ENCODE data around the gene P2RX6.

The P2RX6 gene

DNA sequence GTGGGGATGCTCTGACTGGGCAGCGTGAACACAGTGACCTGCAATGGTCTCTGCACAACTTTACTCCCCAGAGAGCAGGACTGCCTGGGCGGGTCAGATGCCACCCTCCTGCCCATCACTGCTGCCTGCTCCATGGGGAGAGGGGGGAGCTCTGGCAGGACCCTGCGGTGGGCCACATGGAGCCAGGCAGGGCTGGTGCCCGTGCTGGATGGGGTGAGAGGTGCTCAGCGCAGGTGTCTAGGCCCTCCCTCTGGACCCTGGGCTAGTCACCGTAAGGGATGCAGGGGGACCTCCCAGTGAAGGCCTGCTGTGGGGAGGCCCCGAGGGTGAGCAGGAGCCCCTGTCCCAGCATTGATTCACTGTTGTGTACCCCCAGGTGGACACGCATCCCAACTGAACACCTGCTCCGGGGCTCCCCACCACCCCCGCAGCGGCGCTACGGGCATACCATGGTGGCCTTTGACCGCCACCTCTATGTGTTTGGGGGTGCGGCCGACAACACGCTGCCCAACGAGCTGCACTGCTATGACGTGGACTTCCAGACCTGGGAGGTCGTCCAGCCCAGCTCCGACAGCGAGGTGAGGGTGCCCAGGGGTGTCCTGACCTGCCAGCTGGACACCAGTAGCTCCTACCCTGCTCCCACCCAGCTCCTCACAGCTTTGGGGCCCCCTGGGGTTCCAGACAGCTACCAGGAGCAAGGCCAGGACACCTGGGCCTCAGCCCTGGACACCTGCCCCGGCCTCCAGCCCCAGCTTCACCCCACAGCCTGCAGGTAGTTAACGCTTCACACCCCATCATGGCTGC, 23.5 kb upstream of the P2RX6 start:
- no peak for DNase-seq (ENCODE audit: low read depth, low spot score)
- in situ Hi-C loops (cut with HindIII; ENCODE audit: low sequenced_read_pairs), result no loop called here
- no peak overlapping the region for H3K4me3 ChIP-seq (ENCODE audit: low read depth, low read length)
- TF ChIP-seq, protein P1, sequence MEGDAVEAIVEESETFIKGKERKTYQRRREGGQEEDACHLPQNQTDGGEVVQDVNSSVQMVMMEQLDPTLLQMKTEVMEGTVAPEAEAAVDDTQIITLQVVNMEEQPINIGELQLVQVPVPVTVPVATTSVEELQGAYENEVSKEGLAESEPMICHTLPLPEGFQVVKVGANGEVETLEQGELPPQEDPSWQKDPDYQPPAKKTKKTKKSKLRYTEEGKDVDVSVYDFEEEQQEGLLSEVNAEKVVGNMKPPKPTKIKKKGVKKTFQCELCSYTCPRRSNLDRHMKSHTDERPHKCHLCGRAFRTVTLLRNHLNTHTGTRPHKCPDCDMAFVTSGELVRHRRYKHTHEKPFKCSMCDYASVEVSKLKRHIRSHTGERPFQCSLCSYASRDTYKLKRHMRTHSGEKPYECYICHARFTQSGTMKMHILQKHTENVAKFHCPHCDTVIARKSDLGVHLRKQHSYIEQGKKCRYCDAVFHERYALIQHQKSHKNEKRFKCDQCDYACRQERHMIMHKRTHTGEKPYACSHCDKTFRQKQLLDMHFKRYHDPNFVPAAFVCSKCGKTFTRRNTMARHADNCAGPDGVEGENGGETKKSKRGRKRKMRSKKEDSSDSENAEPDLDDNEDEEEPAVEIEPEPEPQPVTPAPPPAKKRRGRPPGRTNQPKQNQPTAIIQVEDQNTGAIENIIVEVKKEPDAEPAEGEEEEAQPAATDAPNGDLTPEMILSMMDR (IDR thresholded peaks at IDR 0.05; ENCODE audit: low read depth, low read length), result no peak

GRCh38 chr22:20992056-20992442, 22.9 kb upstream of the P2RX6 start:
- in situ Hi-C loops (cut with HindIII; ENCODE audit: low sequenced_read_pairs), result no loop called here
- no peak for DNase-seq (ENCODE audit: low read depth, low spot score)
- TF ChIP-seq, protein P1 (IDR thresholded peaks at IDR 0.05; ENCODE audit: low read depth, low read length), result no peak
- no peak overlapping the region for H3K4me3 ChIP-seq (ENCODE audit: low read depth, low read length)

- TF ChIP-seq, protein P1 (IDR thresholded peaks at IDR 0.05; ENCODE audit: low read depth, low read length), result no peak
- in situ Hi-C loops (cut with HindIII; ENCODE audit: low sequenced_read_pairs), result no loop called here
- no peak overlapping the region for H3K4me3 ChIP-seq (ENCODE audit: low read depth, low read length)
Measured at GRCh38 chr22:20992456-20993303, 22.3 kb upstream of the P2RX6 start.

GRCh38 chr22:20993304-20994127, 21.4 kb upstream of the P2RX6 start:
- in situ Hi-C loops (cut with HindIII; ENCODE audit: low sequenced_read_pairs), result no loop called here
- no peak overlapping the region for H3K4me3 ChIP-seq (ENCODE audit: low read depth, low read length)
- DNase-seq (ENCODE audit: low read depth, low spot score), result no peak
- TF ChIP-seq, protein P1 (IDR thresholded peaks at IDR 0.05; ENCODE audit: low read depth, low read length), result no peak

More at GRCh38 chr22:20992456-20993303, 22.3 kb upstream of the P2RX6 start:
- no peak for DNase-seq (ENCODE audit: low read depth, low spot score)

DNA sequence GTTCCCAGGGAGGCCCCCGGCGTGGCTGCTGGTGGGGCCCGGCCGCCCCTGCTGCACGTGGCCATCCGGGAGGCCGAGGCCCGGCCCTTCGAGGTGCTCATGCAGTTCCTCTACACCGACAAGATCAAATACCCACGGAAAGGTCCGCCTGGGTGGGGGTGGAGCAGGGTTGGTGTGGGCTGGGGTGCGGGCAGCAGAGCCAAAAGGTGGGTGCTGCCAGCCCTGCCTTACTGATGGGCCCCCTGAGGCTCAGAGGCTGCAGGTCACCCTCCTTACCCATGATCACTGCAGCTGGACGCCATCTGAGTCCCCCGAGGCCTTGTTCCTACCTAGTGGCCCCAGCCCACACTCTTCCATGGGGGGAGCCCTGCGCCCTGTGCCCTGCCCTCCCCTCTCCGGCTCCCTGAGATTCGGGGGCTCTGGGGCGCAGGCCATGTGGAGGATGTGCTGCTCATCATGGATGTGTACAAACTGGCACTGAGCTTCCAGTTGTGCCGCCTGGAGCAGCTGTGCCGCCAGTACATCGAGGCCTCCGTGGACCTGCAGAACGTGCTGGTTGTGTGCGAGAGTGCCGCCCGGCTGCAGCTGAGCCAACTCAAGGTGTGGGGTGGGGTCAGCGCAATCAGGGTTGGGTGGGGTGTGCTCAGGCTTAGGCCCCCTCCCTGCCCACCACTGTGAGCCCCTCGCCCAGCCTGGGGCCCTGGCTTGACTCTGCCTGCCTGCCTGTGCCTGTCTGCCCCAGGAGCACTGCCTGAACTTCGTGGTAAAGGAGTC, 20.6 kb upstream of the P2RX6 start:
- no peak overlapping the region for H3K4me3 ChIP-seq (ENCODE audit: low read depth, low read length)
- TF ChIP-seq, protein P1 (IDR thresholded peaks at IDR 0.05; ENCODE audit: low read depth, low read length), result no peak
- in situ Hi-C loops (cut with HindIII; ENCODE audit: low sequenced_read_pairs), result no loop called here
- no peak for DNase-seq (ENCODE audit: low read depth, low spot score)

Measured in astrocyte of the spinal cord (primary cell).